Mesendoderm (in vitro differentiated cells): Measurements from ENCODE around the gene TBC1D1.

Experiments
- DNase-seq: peaks from one replicate; pipeline ENCODE4 v3.0.0; 2013
- H2AK5ac ChIP-seq: 2 replicates; pipeline ENCODE4 v1.6.1; 2013; ENCODE audit warnings: low read length, inconsistent platforms
- H2BK120ac ChIP-seq: 2 replicates; pipeline ENCODE4 v1.6.1; 2013; ENCODE audit warnings: low read depth, mild to moderate bottlenecking, low read length, moderate library complexity, mixed read lengths
- H2BK15ac ChIP-seq: replicated peaks from 2 replicates; pipeline ENCODE4 v1.6.1; 2013; ENCODE audit warnings: low read depth, mild to moderate bottlenecking, moderate library complexity
- H2BK5ac ChIP-seq: 2 replicates; pipeline ENCODE4 v1.6.1; 2013; ENCODE audit warnings: low read length, inconsistent platforms
- H3K18ac ChIP-seq: 2 replicates; pipeline ENCODE4 v1.6.1; 2013; ENCODE audit warnings: mild to moderate bottlenecking, low read length, mixed read lengths
- H3K23ac ChIP-seq: one replicate; pipeline ENCODE4 v1.6.1; 2013; ENCODE audit warnings: low read length
- H3K27ac ChIP-seq: 2 replicates; pipeline ENCODE4 v1.5.1; 2013; ENCODE audit warnings: low read depth, mild to moderate bottlenecking, inconsistent platforms, low read length, moderate library complexity
- H3K27me3 ChIP-seq: 2 replicates; pipeline ENCODE4 v1.6.1; 2013; ENCODE audit warnings: low read length, control low read depth, mild to moderate bottlenecking, inconsistent platforms; ENCODE audit not compliant: insufficient read depth, poor library complexity
- H3K36me3 ChIP-seq: 2 replicates; pipeline ENCODE4 v1.6.1; 2013; ENCODE audit warnings: low read length, inconsistent platforms; ENCODE audit not compliant: control insufficient read depth, insufficient read depth
- H3K4ac ChIP-seq: one replicate; pipeline ENCODE4 v1.6.1; 2013; ENCODE audit warnings: low read depth, mild to moderate bottlenecking, low read length, moderate library complexity
- H3K4me1 ChIP-seq: 2 replicates; pipeline ENCODE4 v1.6.1; 2013; ENCODE audit warnings: low read depth, low read length, inconsistent platforms; ENCODE audit not compliant: control insufficient read depth
- H3K4me2 ChIP-seq: 2 replicates; pipeline ENCODE4 v1.6.1; 2013; ENCODE audit warnings: low read length
- H3K4me3 ChIP-seq: 2 replicates; pipeline ENCODE4 v1.5.1; 2013; ENCODE audit warnings: mild to moderate bottlenecking, low read length
- H3K56ac ChIP-seq: one replicate; pipeline ENCODE4 v1.6.1; 2013; ENCODE audit warnings: low read length
- H3K79me1 ChIP-seq: 2 replicates; pipeline ENCODE4 v1.6.1; 2013; ENCODE audit warnings: low read length, inconsistent platforms
- H3K79me2 ChIP-seq: 2 replicates; pipeline ENCODE4 v1.6.1; 2013; ENCODE audit warnings: mild to moderate bottlenecking, low read length; ENCODE audit not compliant: control insufficient read depth, insufficient read depth
- H3K9ac ChIP-seq: 2 replicates; pipeline ENCODE4 v1.6.1; 2013; ENCODE audit warnings: low read length, inconsistent platforms
- H4K5ac ChIP-seq: one replicate; pipeline ENCODE4 v1.6.1; 2013; ENCODE audit warnings: low read length
- H4K8ac ChIP-seq: one replicate; pipeline ENCODE4 v1.6.1; 2013; ENCODE audit warnings: low read depth, mild to moderate bottlenecking, control low read depth, low read length, moderate library complexity
- WGBS: extraction: QIAGEN DNeasy Blood & Tissue Kit; methylation state at CpG from one replicate; pipeline ENCODE4 v1.1.7; 2013; ENCODE audit warnings: low lambda C conversion rate, missing lambda C conversion rate; ENCODE audit not compliant: insufficient coverage; ENCODE audit errors: extremely low coverage; 5-methylcytosine and 5-hydroxymethylcytosine counted together

The TBC1D1 gene

GRCh38 chr4:38154681-38155588, 264.1 kb downstream of the TBC1D1 start:
- Histone ChIP-seq H2BK5ac (no peak overlapping the region), H2BK120ac (no peak overlapping the region), H3K56ac (no peak overlapping the region), H3K4me1 (no peaks in the 10 kb centered on the region), H4K5ac (no peak overlapping the region), H3K27me3 (no peaks in the 10 kb centered on the region), H3K4me3 (no peak overlapping the region), H3K9ac (no peak overlapping the region), H3K27ac (no peak overlapping the region), H3K79me1 (no peaks in the 10 kb centered on the region), H2AK5ac (no peak overlapping the region), H2BK15ac (no peak overlapping the region), H3K4me2 (no peak overlapping the region), H3K4ac (no peak overlapping the region), H3K36me3 (no peaks in the 10 kb centered on the region), H3K18ac (no peak overlapping the region), H3K79me2 (no peaks in the 10 kb centered on the region), H4K8ac (no peak overlapping the region), H3K23ac (no peak overlapping the region)
- WGBS: no CpG with 5 or more reads among the region's 17 CpGs
- no peak for DNase-seq

GRCh38 chr4:38155589-38156294, 264.9 kb downstream of the TBC1D1 start:
- no peaks in the 10 kb centered on the region for H3K4me1 ChIP-seq
- no CpG with 5 or more reads among the region's 7 CpGs for WGBS
- H3K56ac ChIP-seq: no peak overlapping the region
- no peak overlapping the region for H3K9ac ChIP-seq
- no peak overlapping the region for H4K8ac ChIP-seq
- no peak overlapping the region for H3K4me3 ChIP-seq
- H2BK15ac ChIP-seq: no peak overlapping the region
- H3K27ac ChIP-seq: no peak overlapping the region
- H3K27me3 ChIP-seq: no peaks in the 10 kb centered on the region
- no peak overlapping the region for H3K4me2 ChIP-seq
- no peak overlapping the region for H4K5ac ChIP-seq
- H3K18ac ChIP-seq: no peak overlapping the region
- H3K23ac ChIP-seq: no peak overlapping the region
- no peaks in the 10 kb centered on the region for H3K79me1 ChIP-seq
- H2BK5ac ChIP-seq: no peak overlapping the region
- H2AK5ac ChIP-seq: no peak overlapping the region
- no peak for DNase-seq
- H3K4ac ChIP-seq: no peak overlapping the region
- H2BK120ac ChIP-seq: no peak overlapping the region
- H3K79me2 ChIP-seq: no peaks in the 10 kb centered on the region
- H3K36me3 ChIP-seq: no peaks in the 10 kb centered on the region

GRCh38 chr4:38157592-38157991, 266.7 kb downstream of the TBC1D1 start:
- Histone ChIP-seq H3K4ac (no peak overlapping the region), H3K9ac (no peak overlapping the region), H3K56ac (no peak overlapping the region), H3K23ac (no peak overlapping the region), H3K79me1 (no peaks in the 10 kb centered on the region), H3K18ac (no peak overlapping the region), H3K4me3 (no peak overlapping the region), H3K4me1 (no peaks in the 10 kb centered on the region), H2BK15ac (no peak overlapping the region), H3K36me3 (no peaks in the 10 kb centered on the region), H2BK120ac (no peak overlapping the region), H3K4me2 (no peak overlapping the region), H3K27ac (no peak overlapping the region), H3K27me3 (no peaks in the 10 kb centered on the region), H2AK5ac (no peak overlapping the region), H3K79me2 (no peaks in the 10 kb centered on the region), H4K8ac (no peak overlapping the region), H4K5ac (no peak overlapping the region), H2BK5ac (no peak overlapping the region)
- no CpG with 5 or more reads among the region's 1 CpG for WGBS
- no peak for DNase-seq

- DNase-seq: peak; percentile 88
- H2BK15ac ChIP-seq: no peak overlapping the region
- no peak overlapping the region for H2BK5ac ChIP-seq
- H4K5ac ChIP-seq: no peak overlapping the region
- H3K4me1 ChIP-seq: no peaks in the 10 kb centered on the region
- no peaks in the 10 kb centered on the region for H3K79me1 ChIP-seq
- H4K8ac ChIP-seq: no peak overlapping the region
- peak overlapping the region; percentile 73 for H3K4ac ChIP-seq
- H3K56ac ChIP-seq: no peak overlapping the region
- no peak overlapping the region for H3K27ac ChIP-seq
- no peak overlapping the region for H3K18ac ChIP-seq
- H3K36me3 ChIP-seq: no peaks in the 10 kb centered on the region
- no peak overlapping the region for H3K4me3 ChIP-seq
- no peak overlapping the region for H3K4me2 ChIP-seq
- no peak overlapping the region for H3K9ac ChIP-seq
- no peak overlapping the region for H3K23ac ChIP-seq
- WGBS: no CpG with 5 or more reads among the region's 3 CpGs
- no peaks in the 10 kb centered on the region for H3K27me3 ChIP-seq
- no peak overlapping the region for H2BK120ac ChIP-seq
- no peak overlapping the region for H2AK5ac ChIP-seq
- H3K79me2 ChIP-seq: no peaks in the 10 kb centered on the region
These were observed 269.8 kb downstream of the TBC1D1 start for GRCh38 chr4:38160487-38161207.

GRCh38 chr4:38161208-38162113, 270.6 kb downstream of the TBC1D1 start:
- H3K23ac ChIP-seq: no peak overlapping the region
- WGBS: 100% methylated on average over 1 of the region's 5 CpGs

More at GRCh38 chr4:38161208-38162113, 270.6 kb downstream of the TBC1D1 start:
- Histone ChIP-seq H3K4ac (no peak overlapping the region), H3K79me1 (no peaks in the 10 kb centered on the region), H3K27ac (no peak overlapping the region), H2BK5ac (no peak overlapping the region), H2BK15ac (no peak overlapping the region), H3K9ac (no peak overlapping the region), H2AK5ac (no peak overlapping the region), H3K36me3 (no peaks in the 10 kb centered on the region), H3K79me2 (no peaks in the 10 kb centered on the region), H3K56ac (no peak overlapping the region), H3K18ac (no peak overlapping the region), H3K4me2 (no peak overlapping the region), H2BK120ac (no peak overlapping the region), H4K8ac (no peak overlapping the region), H4K5ac (no peak overlapping the region), H3K4me3 (no peak overlapping the region), H3K27me3 (no peaks in the 10 kb centered on the region), H3K4me1 (no peaks in the 10 kb centered on the region)
- DNase-seq: no peak
